Tibial nerve (tissue), 4 donors: ENCODE results near the gene TPCN1. TPM values are rescaled to one million over a fixed set of nuclear protein-coding genes. Genes with fewer than 3 reads are reported as not detected.
A peak's percentile ranks its signal among the peaks of the same experiment; 100 is the strongest.

Source experiments
- DNase-seq, 2 donors: peaks; one replicate each; pipeline ENCODE4 v3.0.0-alpha.2; 2019; ENCODE audit warnings: low spot score in 2 of 2
- H3K27ac ChIP-seq, 4 donors: fragments of 200-600 bp; sonication (generic) in 3 of 4; one replicate each; pipeline ENCODE4 v1.5.1; 2017 to 2019; ENCODE audit warnings: mild to moderate bottlenecking in 1 of 4
- H3K27me3 ChIP-seq, 2 donors: fragments of 200-600 bp; sonication (generic) in 1 of 2; one replicate each; pipeline versions ENCODE4 v1.5.1 to v1.6.0; 2017 to 2019
- H3K36me3 ChIP-seq, 3 donors: fragments of 200-600 bp; sonication (generic); one replicate each; pipeline ENCODE4 v1.5.1; 2018 to 2019
- H3K4me1 ChIP-seq, 4 donors: fragments of 200-600 bp; sonication (generic) in 3 of 4; one replicate each; pipeline ENCODE4 v1.5.1; 2017 to 2019
- H3K4me3 ChIP-seq, 4 donors: fragments of 200-600 bp; sonication (generic) in 3 of 4; one replicate each; pipeline ENCODE4 v1.5.1; 2017 to 2019; ENCODE audit warnings: mild to moderate bottlenecking in 1 of 4, moderate library complexity in 1 of 4
- H3K9me3 ChIP-seq, 4 donors: fragments of 200-600 bp; sonication (generic) in 3 of 4; one replicate each; pipeline ENCODE4 v1.5.1; 2017 to 2019
- CTCF ChIP-seq, 5 experiments: fragments of 200-600 bp in 3 of 5; fragments of 450-650 bp in 2 of 5; sonication (generic) in 3 of 5; IDR thresholded peaks; one replicate each; pipeline ENCODE4 v1.5.1; 2016 to 2019; ENCODE audit warnings: antibody characterized with exemption in 5 of 5, mild to moderate bottlenecking in 3 of 5, moderate library complexity in 2 of 5
- EP300 ChIP-seq, 2 donors: sonication (generic); formaldehyde crosslinking; IDR thresholded peaks; one replicate each; pipeline ENCODE4 v1.6.1; 2017; ENCODE audit warnings: antibody characterized with exemption in 2 of 2, mild to moderate bottlenecking in 1 of 2
- POLR2A ChIP-seq, 2 donors: fragments of 450-650 bp; IDR thresholded peaks; one replicate each; pipeline ENCODE4 v1.6.1; 2017; ENCODE audit warnings: antibody characterized with exemption in 2 of 2, mild to moderate bottlenecking in 2 of 2, moderate library complexity in 2 of 2
- WGBS, 2 donors: methylation state at CpG; one replicate each; pipeline ENCODE4 v1.1.5; 2018; 5-methylcytosine and 5-hydroxymethylcytosine counted together
- total RNA-seq, 4 donors: library from RNA; depleted of rRNA; stranded (reverse); fragments of >200 nt; gene quantifications; one replicate each; pipeline ENCODE4 v1.1.0, GENCODE V29; 2016

The TPCN1 gene
- total RNA-seq = 10 to 100 TPM; 62.7 to 77.6 (median 69.8) TPM

- no peaks in the 10 kb centered on the region for H3K9me3 ChIP-seq
- TF ChIP-seq EP300 (IDR thresholded peaks at IDR 0.05) = peak; percentile 78 to 92
- peak in 2 of 5 experiments; percentile 64 to 66 for TF ChIP-seq CTCF (IDR thresholded peaks at IDR 0.05)
- peak; percentile 96 to 98 for TF ChIP-seq POLR2A (IDR thresholded peaks at IDR 0.05)
- peak; percentile 99 to 100 for DNase-seq
- H3K4me3 ChIP-seq = peak within 1 kb of the TSS; percentile 63 to 92 (median 80)
- H3K36me3 ChIP-seq = no peaks in the 10 kb centered on the region
- H3K27ac ChIP-seq = peak within 1 kb of the TSS; percentile 78 to 97 (median 96)
- no peaks in the 10 kb centered on the region for H3K27me3 ChIP-seq
- WGBS, 2 donors = 1% methylated on average over 60 to 61 of the region's 68 CpGs
- H3K4me1 ChIP-seq = peaks cover 0 to 62% (median 37%) of the 10 kb centered on the region in 4 donors
Measured at GRCh38 chr12:113221181-113221996, at the start of gene TPCN1. TSS of gene TPCN1 (plus strand) at chr12:113221464. CDS start at chr12:113226853, 5,389 bp downstream.

- DNase-seq = no peak
- no peaks in the 10 kb centered on the region for H3K4me1 ChIP-seq
- no peaks in the 10 kb centered on the region for H3K27me3 ChIP-seq
- 93% methylated on average over 9 of the region's 9 CpGs for WGBS, 2 donors
- TF ChIP-seq EP300 (IDR thresholded peaks at IDR 0.05) (no peak), CTCF (IDR thresholded peaks at IDR 0.05) (no peak), POLR2A (IDR thresholded peaks at IDR 0.05) (no peak)
- H3K27ac ChIP-seq = no peak overlapping the region
- peaks cover 7 to 100% (median 61%) of the 10 kb centered on the region in 3 donors for H3K36me3 ChIP-seq
- H3K9me3 ChIP-seq = no peaks in the 10 kb centered on the region
- no peak overlapping the region for H3K4me3 ChIP-seq
Measured at GRCh38 chr12:113171543-113171942, 49.7 kb upstream of the TPCN1 start.

- 91 to 94% methylated on average over 15 to 20 of the region's 20 CpGs for WGBS, 2 donors
- no peaks in the 10 kb centered on the region for H3K27me3 ChIP-seq
- H3K9me3 ChIP-seq = peaks cover 0 to 3% (median 0%) of the 10 kb centered on the region in 4 donors
- no peaks in the 10 kb centered on the region for H3K4me1 ChIP-seq
- no peak overlapping the region for H3K27ac ChIP-seq
- no peak overlapping the region for H3K4me3 ChIP-seq
- no peak for DNase-seq
- no peak for TF ChIP-seq POLR2A (IDR thresholded peaks at IDR 0.05)
- no peak for TF ChIP-seq EP300 (IDR thresholded peaks at IDR 0.05)
- TF ChIP-seq CTCF (IDR thresholded peaks at IDR 0.05) = no peak
- peaks cover 7 to 100% (median 68%) of the 10 kb centered on the region in 3 donors for H3K36me3 ChIP-seq
Measured at GRCh38 chr12:113172185-113172584, 49.1 kb upstream of the TPCN1 start.

- TF ChIP-seq CTCF (IDR thresholded peaks at IDR 0.05) (no peak), EP300 (IDR thresholded peaks at IDR 0.05) (no peak)
- peaks cover 7 to 100% (median 67%) of the 10 kb centered on the region in 3 donors for H3K36me3 ChIP-seq
Measured at GRCh38 chr12:113173081-113173698, 48.1 kb upstream of the TPCN1 start.

More at GRCh38 chr12:113173081-113173698, 48.1 kb upstream of the TPCN1 start:
- Histone ChIP-seq H3K4me3 (no peak overlapping the region), H3K27me3 (no peaks in the 10 kb centered on the region), H3K27ac (no peak overlapping the region), H3K9me3 (peaks cover 0 to 7% (median 0%) of the 10 kb centered on the region in 4 donors), H3K4me1 (no peaks in the 10 kb centered on the region)
- WGBS, 2 donors = 87 to 90% methylated on average over 7 of the region's 7 CpGs
- no peak for DNase-seq
